GM21717 (cell line): ENCODE results near the gene OR2T2.
"Not testable (repeated sequence)": the region's sequence is repeated elsewhere in the genome, so short reads cannot be mapped to it uniquely, and the experiment has no call there.

Experiments
- ATAC-seq: cut with Tn5 transposase; IDR thresholded peaks from one replicate; pipeline ENCODE4 v1.9.1; 2021; ENCODE audit warnings: mild to moderate bottlenecking, moderate library complexity; ENCODE audit not compliant: unreplicated experiment

Gene OR2T2

GRCh38 chr1:248445399-248445798, at the start of gene OR2T2:
Gene OR2T2 (plus strand): TSS chr1:248445637. CDS start chr1:248452798, 7,161 bp downstream.
- ATAC-seq, result not testable (repeated sequence)

- no peak for ATAC-seq
These were observed 42.7 kb upstream of the OR2T2 start, which contains the start of gene OR2T1 for GRCh38 chr1:248402748-248403147. Gene OR2T1 (plus strand): TSS chr1:248403048. CDS start chr1:248406148, 3,100 bp downstream.

- ATAC-seq, result no peak
These were observed 41.4 kb upstream of the OR2T2 start for GRCh38 chr1:248404024-248404423.

- ATAC-seq, result no peak
These were observed 38.4 kb upstream of the OR2T2 start for GRCh38 chr1:248406721-248407692.

- ATAC-seq, result no peak
These were observed 29.2 kb upstream of the OR2T2 start for GRCh38 chr1:248416226-248416625.

- ATAC-seq, result no peak
These were observed 27.6 kb upstream of the OR2T2 start for GRCh38 chr1:248417854-248418253.

- no peak for ATAC-seq
These were observed 24.1 kb upstream of the OR2T2 start for GRCh38 chr1:248421384-248421783.

- ATAC-seq, result peak; percentile 38
These were observed 17.8 kb upstream of the OR2T2 start for GRCh38 chr1:248427526-248428191.

- ATAC-seq, result peak; percentile 86
These were observed 17.3 kb upstream of the OR2T2 start for GRCh38 chr1:248428192-248428533.

- ATAC-seq, result not testable (repeated sequence)
These were observed 13.8 kb upstream of the OR2T2 start for GRCh38 chr1:248431683-248432082.

GRCh38 chr1:248432201-248432600, 13.2 kb upstream of the OR2T2 start:
- peak; percentile 62 for ATAC-seq

- not testable (repeated sequence) for ATAC-seq
These were observed 11.5 kb upstream of the OR2T2 start for GRCh38 chr1:248433811-248434415.

GRCh38 chr1:248434913-248435312, 10.5 kb upstream of the OR2T2 start:
- peak; percentile 29 for ATAC-seq

GRCh38 chr1:248436303-248436702, 9.1 kb upstream of the OR2T2 start:
- peak; percentile 60 for ATAC-seq

- not testable (repeated sequence) for ATAC-seq
These were observed 6.8 kb upstream of the OR2T2 start for GRCh38 chr1:248438668-248439067.

GRCh38 chr1:248439283-248439682, 6.2 kb upstream of the OR2T2 start:
- not testable (repeated sequence) for ATAC-seq

GRCh38 chr1:248442500-248443277, 2.7 kb upstream of the OR2T2 start:
- ATAC-seq, result not testable (repeated sequence)

- ATAC-seq, result not testable (repeated sequence)
These were observed 834 bp upstream of the OR2T2 start for GRCh38 chr1:248444603-248445002.

- ATAC-seq, result peak; percentile 62
These were observed 3.1 kb downstream of the OR2T2 start for GRCh38 chr1:248448409-248449074.
